Measurements from ENCODE around the gene SLC12A8. TPM values are rescaled to one million over a fixed set of nuclear protein-coding genes. Genes with fewer than 3 reads are reported as not detected.

SLC12A8 gene
- total RNA-seq, 3 donors from 2014 or later = 8.0 to 19.3 (median 13.6) TPM

DNA sequence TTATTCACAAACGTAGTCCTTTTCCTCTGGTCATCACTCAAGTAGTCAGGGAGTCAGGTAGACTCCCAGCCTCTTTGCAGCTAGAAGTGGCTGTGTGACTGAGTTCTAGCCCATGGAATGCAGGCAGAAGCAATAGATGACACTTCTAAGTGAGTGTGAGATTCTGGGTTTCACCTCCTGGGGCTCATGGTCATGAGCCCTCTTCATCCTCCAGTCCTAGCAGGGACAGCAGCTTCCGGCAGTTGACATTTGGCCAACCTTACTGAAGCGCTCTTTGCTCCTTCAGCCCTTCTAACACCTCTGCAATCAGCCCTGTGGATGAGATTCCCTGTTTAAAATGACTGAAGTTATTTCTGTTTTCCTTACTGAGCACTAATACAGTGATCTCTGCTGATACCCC, 21.8 kb downstream of the SLC12A8 start:
- TF ChIP-seq, protein P1, sequence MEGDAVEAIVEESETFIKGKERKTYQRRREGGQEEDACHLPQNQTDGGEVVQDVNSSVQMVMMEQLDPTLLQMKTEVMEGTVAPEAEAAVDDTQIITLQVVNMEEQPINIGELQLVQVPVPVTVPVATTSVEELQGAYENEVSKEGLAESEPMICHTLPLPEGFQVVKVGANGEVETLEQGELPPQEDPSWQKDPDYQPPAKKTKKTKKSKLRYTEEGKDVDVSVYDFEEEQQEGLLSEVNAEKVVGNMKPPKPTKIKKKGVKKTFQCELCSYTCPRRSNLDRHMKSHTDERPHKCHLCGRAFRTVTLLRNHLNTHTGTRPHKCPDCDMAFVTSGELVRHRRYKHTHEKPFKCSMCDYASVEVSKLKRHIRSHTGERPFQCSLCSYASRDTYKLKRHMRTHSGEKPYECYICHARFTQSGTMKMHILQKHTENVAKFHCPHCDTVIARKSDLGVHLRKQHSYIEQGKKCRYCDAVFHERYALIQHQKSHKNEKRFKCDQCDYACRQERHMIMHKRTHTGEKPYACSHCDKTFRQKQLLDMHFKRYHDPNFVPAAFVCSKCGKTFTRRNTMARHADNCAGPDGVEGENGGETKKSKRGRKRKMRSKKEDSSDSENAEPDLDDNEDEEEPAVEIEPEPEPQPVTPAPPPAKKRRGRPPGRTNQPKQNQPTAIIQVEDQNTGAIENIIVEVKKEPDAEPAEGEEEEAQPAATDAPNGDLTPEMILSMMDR (IDR thresholded peaks at IDR 0.05) = no peak
- ATAC-seq = no peak
- Histone ChIP-seq H3K36me3 (ENCODE audit: low read depth) (no peaks in the 10 kb centered on the region), H3K4me3 (no peak overlapping the region), H3K4me1 (ENCODE audit: low read depth) (no peaks in the 10 kb centered on the region), H3K9me3 (no peaks in the 10 kb centered on the region)
- no peak for DNase-seq
- intact Hi-C loops (cut with DNase I, micrococcal nuclease) = no loop called here

DNA sequence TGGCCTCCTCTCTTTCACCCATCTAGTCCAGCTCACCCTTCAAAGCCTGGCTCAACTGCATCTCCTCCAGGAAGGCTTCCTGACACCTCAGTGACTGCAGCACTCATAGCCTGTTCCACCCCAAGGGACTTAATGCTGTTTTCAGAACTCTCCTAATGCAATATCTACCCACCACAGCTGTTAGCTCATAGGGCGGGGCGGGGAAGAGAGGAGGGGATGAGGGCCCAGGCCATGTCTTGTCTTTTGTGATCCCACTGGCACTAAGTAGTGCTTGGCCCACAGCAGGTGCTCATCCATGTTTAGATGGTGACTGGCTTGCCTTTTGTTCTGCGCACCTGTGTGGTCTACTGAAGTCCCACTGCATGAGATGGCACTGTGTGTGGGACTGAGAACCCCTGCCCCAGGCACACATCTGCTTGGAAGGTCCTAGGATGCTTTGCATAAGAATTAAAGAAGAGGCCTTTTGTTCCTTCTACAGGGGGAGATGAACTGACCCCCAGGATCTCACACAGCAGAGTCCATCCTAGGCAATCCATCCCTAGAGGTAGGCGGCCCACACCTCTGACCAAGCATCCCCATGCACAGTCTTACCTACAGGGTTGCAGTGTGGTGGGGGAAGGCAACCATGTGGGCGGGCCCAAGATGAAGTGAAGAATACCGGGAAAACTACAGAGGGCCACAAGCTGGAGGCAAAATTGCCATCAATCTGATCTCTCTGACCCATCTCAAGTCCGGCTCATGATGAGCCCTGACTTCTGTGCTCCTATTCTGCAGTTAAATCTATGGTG, 23.0 kb downstream of the SLC12A8 start:
- DNase-seq = no peak
- Histone ChIP-seq H3K9me3 (no peaks in the 10 kb centered on the region), H3K4me3 (no peak overlapping the region), H3K4me1 (ENCODE audit: low read depth) (no peaks in the 10 kb centered on the region), H3K36me3 (ENCODE audit: low read depth) (no peaks in the 10 kb centered on the region)
- ATAC-seq = no peak
- TF ChIP-seq, protein P1 (IDR thresholded peaks at IDR 0.05) = no peak
- intact Hi-C loops (cut with DNase I, micrococcal nuclease) = no loop called here

DNA sequence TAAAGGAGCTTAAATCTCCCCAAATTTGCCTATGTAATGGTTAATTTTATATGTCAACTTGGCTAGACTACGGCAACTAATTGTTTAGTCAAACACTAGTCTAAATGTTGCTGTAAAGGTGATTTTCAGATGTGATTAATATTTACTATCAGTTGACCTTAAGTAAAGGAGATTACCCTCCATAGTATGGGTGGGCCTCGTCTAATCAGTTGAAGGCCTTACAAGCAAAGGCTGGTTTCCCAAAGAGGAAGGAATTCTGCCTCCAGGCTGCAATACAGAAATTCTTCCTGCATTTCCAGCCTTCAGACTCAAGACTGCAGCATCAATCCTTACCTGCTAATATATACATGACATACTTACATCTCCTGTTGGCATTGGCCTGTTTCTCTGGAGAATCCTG, 23.6 kb downstream of the SLC12A8 start:
- Histone ChIP-seq H3K36me3 (ENCODE audit: low read depth) (no peaks in the 10 kb centered on the region), H3K9me3 (no peaks in the 10 kb centered on the region), H3K4me1 (ENCODE audit: low read depth) (no peaks in the 10 kb centered on the region), H3K4me3 (no peak overlapping the region)
- intact Hi-C loops (cut with DNase I, micrococcal nuclease) = no loop called here
- no peak for ATAC-seq
- TF ChIP-seq, protein P1 (IDR thresholded peaks at IDR 0.05) = no peak
- no peak for DNase-seq

DNA sequence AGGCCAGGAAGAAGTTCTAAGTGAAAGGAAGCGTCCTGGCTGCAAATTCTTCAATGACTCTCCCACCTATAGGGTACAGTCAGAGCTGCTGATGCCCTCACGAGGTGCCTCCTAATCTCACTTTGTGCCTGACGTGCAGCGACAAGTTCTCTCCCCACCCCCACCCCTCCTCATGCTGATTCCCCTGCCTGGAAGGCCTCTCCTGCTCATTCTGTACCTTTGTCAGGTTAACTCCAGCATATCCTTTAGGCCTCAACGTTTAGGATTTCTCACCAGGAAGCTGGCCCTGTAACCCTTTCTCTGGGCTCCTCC, 25.0 kb downstream of the SLC12A8 start:
- H3K36me3 ChIP-seq (ENCODE audit: low read depth) = no peaks in the 10 kb centered on the region
- DNase-seq (no peak), ATAC-seq (no peak)
- intact Hi-C loops (cut with DNase I, micrococcal nuclease) = no loop called here
- TF ChIP-seq, protein P1 (IDR thresholded peaks at IDR 0.05) = no peak
- H3K4me3 ChIP-seq = no peak overlapping the region
- H3K9me3 ChIP-seq = no peaks in the 10 kb centered on the region
- no peaks in the 10 kb centered on the region for H3K4me1 ChIP-seq (ENCODE audit: low read depth)

GRCh38 chr3:125186800-125187598, 25.5 kb downstream of the SLC12A8 start:
- H3K9me3 ChIP-seq = no peaks in the 10 kb centered on the region
- ATAC-seq (no peak), DNase-seq (no peak)
- intact Hi-C loops (cut with DNase I, micrococcal nuclease) = no loop called here
- H3K4me1 ChIP-seq (ENCODE audit: low read depth) = no peaks in the 10 kb centered on the region
- TF ChIP-seq, protein P1 (IDR thresholded peaks at IDR 0.05) = no peak
- no peaks in the 10 kb centered on the region for H3K36me3 ChIP-seq (ENCODE audit: low read depth)
- H3K4me3 ChIP-seq = no peak overlapping the region

Measured in mucosa of descending colon (tissue), 3 donors.